B cell (primary cell): ENCODE data around the gene ERAP2. TPM values are rescaled to one million over a fixed set of nuclear protein-coding genes. Genes with fewer than 3 reads are reported as not detected.

Experiments
- ATAC-seq: fragments of 200-7000 bp; cut with Tn5 transposase; one replicate; pipeline ENCODE4 v1.10.0; 2021; ENCODE audit warnings: low read depth, mild to moderate bottlenecking, moderate number of reproducible peaks, moderate library complexity
- CTCF ChIA-PET: fragments of 350-600 bp; sonication (Branson Sonifier 250); formaldehyde crosslinking; loops from one replicate; lab custom pipeline; 2021; ENCODE audit warnings: antibody characterized with exemption, inconsistent platforms; lab: Charles Lee
- POLR2A ChIA-PET: fragments of 350-600 bp; sonication (Branson Sonifier 250); formaldehyde crosslinking; loops from one replicate; lab custom pipeline; 2021; ENCODE audit warnings: antibody characterized with exemption; lab: Charles Lee
- DNase-seq: peaks from one replicate; pipeline ENCODE4 v3.0.0; 2013
- H2AFZ ChIP-seq: 2 replicates; pipeline ENCODE4 v1.6.1; 2012; ENCODE audit warnings: mild to moderate bottlenecking, low read depth, low read length; ENCODE audit not compliant: insufficient read depth, poor library complexity, severe bottlenecking
- H3K27ac ChIP-seq, 2 donors: 1 replicate in 1 of 2; 2 replicates in 1 of 2; pipeline ENCODE4 v1.5.1; 2012 to 2013; ENCODE audit warnings: low read length in 2 of 2, mild to moderate bottlenecking in 2 of 2, moderate library complexity in 1 of 2
- H3K27me3 ChIP-seq, 4 experiments: fragments of 200-600 bp in 1 of 4; sonication (generic) in 1 of 4; replicated peaks in 1 of 4; 1 replicate in 2 of 4; 2 replicates in 2 of 4; pipeline versions ENCODE4 v1.6.1 to v1.7.0; 2013 to 2016; ENCODE audit warnings: low read length in 3 of 4, mild to moderate bottlenecking in 2 of 4, mixed read lengths in 1 of 4, moderate library complexity in 1 of 4; ENCODE audit not compliant: insufficient read depth in 4 of 4, control insufficient read depth in 3 of 4; ENCODE audit errors: control extremely low read depth in 1 of 4
- H3K36me3 ChIP-seq, 2 experiments: replicated peaks in 1 of 2; 1 replicate in 1 of 2; 2 replicates in 1 of 2; pipeline versions ENCODE4 v1.6.1 to v1.7.1; 2013; ENCODE audit warnings: low read length in 1 of 2; ENCODE audit not compliant: insufficient read depth in 2 of 2, control insufficient read depth in 1 of 2; ENCODE audit errors: control extremely low read depth in 1 of 2, extremely low read depth in 1 of 2
- H3K4me1 ChIP-seq, 2 donors: fragments of 200-600 bp in 1 of 2; sonication (generic) in 1 of 2; 1 replicate in 1 of 2; 2 replicates in 1 of 2; pipeline versions ENCODE4 v1.5.1 to v1.6.1; 2013 to 2017; ENCODE audit warnings: low read length in 2 of 2; ENCODE audit not compliant: control insufficient read depth in 2 of 2, insufficient read depth in 2 of 2
- H3K4me2 ChIP-seq: replicated peaks from 2 replicates; pipeline ENCODE3; 2012; ENCODE audit warnings: mild to moderate bottlenecking, low read depth, low read length; ENCODE audit not compliant: poor library complexity, severe bottlenecking
- H3K4me3 ChIP-seq, 5 experiments: fragments of 200-600 bp in 1 of 5; sonication (generic) in 1 of 5; 1 replicate in 3 of 5; 2 replicates in 2 of 5; pipeline versions ENCODE4 v1.5.1 to v1.7.0; 2011 to 2016; ENCODE audit warnings: low read length in 4 of 5, mild to moderate bottlenecking in 4 of 5, low read depth in 2 of 5, control low read depth in 1 of 5, moderate library complexity in 1 of 5; ENCODE audit not compliant: insufficient read depth in 1 of 5; ENCODE audit errors: control extremely low read depth in 1 of 5, extremely low read depth in 1 of 5
- H3K79me2 ChIP-seq: fragments of 200-600 bp; sonication (generic); one replicate; pipeline ENCODE4 v1.6.0; 2016; ENCODE audit warnings: low read length; ENCODE audit not compliant: control insufficient read depth, insufficient read depth
- H3K9ac ChIP-seq: fragments of 200-600 bp; sonication (generic); 2 replicates; pipeline ENCODE4 v1.6.1; 2017; ENCODE audit warnings: mild to moderate bottlenecking, low read length, moderate library complexity
- H3K9me3 ChIP-seq, 3 donors: one replicate each; pipeline versions ENCODE4 v1.6.1 to v1.7.1; 2013; ENCODE audit warnings: low read length in 2 of 3; ENCODE audit not compliant: control insufficient read depth in 2 of 3, insufficient read depth in 1 of 3; ENCODE audit errors: control extremely low read depth in 1 of 3
- H4K20me1 ChIP-seq: 2 replicates; pipeline ENCODE4 v1.6.0; 2012; ENCODE audit warnings: mild to moderate bottlenecking, low read length; ENCODE audit not compliant: insufficient read depth, control insufficient read depth, poor library complexity, severe bottlenecking
- H3K27ac Mint-ChIP-seq: one replicate; pipeline ENCODE4 v1.8.0; 2021; ENCODE audit warnings: mixed read lengths
- H3K27me3 Mint-ChIP-seq: one replicate; pipeline ENCODE4 v1.8.0; 2021; ENCODE audit warnings: mixed read lengths
- H3K4me1 Mint-ChIP-seq: one replicate; pipeline ENCODE4 v1.8.0; 2021; ENCODE audit warnings: mixed read lengths
- H3K4me3 Mint-ChIP-seq: one replicate; pipeline ENCODE4 v1.8.0; 2021; ENCODE audit warnings: mixed read lengths
- H3K9me3 Mint-ChIP-seq: one replicate; pipeline ENCODE4 v1.8.0; 2022; ENCODE audit warnings: mixed read lengths; ENCODE audit not compliant: insufficient read depth
- CTCF ChIP-seq: fragments of 200-600 bp; IDR thresholded peaks from one replicate; pipeline ENCODE4 v1.8.0; 2022; ENCODE audit warnings: antibody characterized with exemption, mild to moderate bottlenecking
- EZH2 ChIP-seq: IDR thresholded peaks from 2 replicates; pipeline ENCODE4 v1.6.1; 2012; ENCODE audit warnings: borderline replicate concordance, low read depth, mild to moderate bottlenecking, moderate library complexity, low read length; ENCODE audit not compliant: insufficient read depth, poor library complexity, severe bottlenecking
- WGBS: methylation state at CpG from one replicate; pipeline ENCODE4 v1.1.5; 2013; ENCODE audit warnings: missing lambda C conversion rate; ENCODE audit not compliant: insufficient coverage; 5-methylcytosine and 5-hydroxymethylcytosine counted together
- intact Hi-C: fragments of 100-400 bp; cut with micrococcal nuclease; formaldehyde crosslinking; loops from one replicate; pipeline ENCODE4 v1.10.0; 2022
- polyA plus RNA-seq: library from polyadenylated mRNA; depleted of rRNA; stranded (reverse); fragments of >200 nt; gene quantifications from 2 replicates; pipeline ENCODE4 v1.2.3, GENCODE V29; 2012
- total RNA-seq, 2 donors: library from RNA; stranded (reverse); fragments of 120-200 nt in 1 of 2; gene quantifications; 1 replicate in 1 of 2; 2 replicates in 1 of 2; pipeline versions ENCODE4 v1.2.3 to v1.2.4, GENCODE V29; 2013 to 2022

The ERAP2 gene
- total and polyA plus RNA-seq, 2 donors (not counting 1 experiment from before 2014, with no cell fraction given) = 18.5 to 74.2 TPM

- no peak for TF ChIP-seq CTCF
- no peak for TF ChIP-seq EZH2
- intact Hi-C loops = no loop called here
- Histone ChIP-seq H3K4me1 (no peaks in the 10 kb centered on the region), H3K27ac (no peak overlapping the region), H4K20me1 (no peaks in the 10 kb centered on the region), H3K27me3 (no peaks in the 10 kb centered on the region), H3K4me3 (no peak overlapping the region), H3K4me2 (no peak overlapping the region), H3K9me3 (no peaks in the 10 kb centered on the region), H2AFZ (no peak overlapping the region), H3K79me2 (no peaks in the 10 kb centered on the region), H3K9ac (no peak overlapping the region), H3K36me3 (no peaks in the 10 kb centered on the region)
- Mint-ChIP-seq H3K4me3 (no peak overlapping the region), H3K27ac (no peak overlapping the region), H3K9me3 (no peaks in the 10 kb centered on the region), H3K4me1 (peaks cover 7% of the 10 kb centered on the region), H3K27me3 (no peaks in the 10 kb centered on the region)
- ATAC-seq (no peak), DNase-seq (no peak)
- POLR2A ChIA-PET = no interaction called here
- CTCF ChIA-PET = no interaction called here
- WGBS = 71% methylated on average over 13 of the region's 14 CpGs
These were observed 39.0 kb upstream of the ERAP2 start for GRCh38 chr5:96837303-96837702.

GRCh38 chr5:96838201-96839070, 37.9 kb upstream of the ERAP2 start:
- Histone ChIP-seq H4K20me1 (no peaks in the 10 kb centered on the region), H3K4me1 (no peaks in the 10 kb centered on the region), H3K9ac (no peak overlapping the region), H3K27me3 (no peaks in the 10 kb centered on the region), H3K36me3 (no peaks in the 10 kb centered on the region), H3K79me2 (no peaks in the 10 kb centered on the region), H3K9me3 (no peaks in the 10 kb centered on the region), H3K27ac (no peak overlapping the region), H3K4me2 (no peak overlapping the region), H3K4me3 (no peak overlapping the region), H2AFZ (no peak overlapping the region)
- no peak overlapping the region for H3K27ac Mint-ChIP-seq
- DNase-seq (no peak), ATAC-seq (no peak)
- TF ChIP-seq EZH2 = no peak
- TF ChIP-seq CTCF = no peak
- 83% methylated on average over 1 of the region's 2 CpGs for WGBS
- H3K9me3 Mint-ChIP-seq = no peaks in the 10 kb centered on the region
- intact Hi-C loops = no loop called here
- H3K4me3 Mint-ChIP-seq = no peak overlapping the region
- CTCF ChIA-PET = interaction anchor here (0.5 kb wide), 1 partner anchor 399 kb away, joined by 3 read pairs; no protein-coding TSS in a partner anchor
- POLR2A ChIA-PET = interaction anchor here (0.9 kb wide), 1 partner anchor 30 kb away, joined by 4 read pairs; no protein-coding TSS in a partner anchor
- peaks cover 7% of the 10 kb centered on the region for H3K4me1 Mint-ChIP-seq
- no peaks in the 10 kb centered on the region for H3K27me3 Mint-ChIP-seq
